ENCODE results near the gene MCTP1.
"Not testable (repeated sequence)": the region's sequence is repeated elsewhere in the genome, so short reads cannot be mapped to it uniquely, and the experiment has no call there.

MCTP1 gene

GRCh38 chr5:95009812-95010211 lies 275.1 kb downstream of the MCTP1 start:
- Histone ChIP-seq H3K36me3 (ENCODE audit: control insufficient read depth, insufficient read depth, low read length) (no peaks in the 10 kb centered on the region), H2AFZ (no peak overlapping the region), H3K9ac (no peak overlapping the region), H3K4me3 (ENCODE audit: low read depth, low read length) (no peak overlapping the region), H3K4me2 (ENCODE audit: low read length) (no peak overlapping the region), H3K79me2 (no peaks in the 10 kb centered on the region), H3K27ac (no peak overlapping the region), H3K27me3 (ENCODE audit: control insufficient read depth, insufficient read depth, low read length) (no peaks in the 10 kb centered on the region), H3K9me3 (ENCODE audit: control insufficient read depth, low read length) (no peaks in the 10 kb centered on the region), H3K4me1 (no peaks in the 10 kb centered on the region)
- TF ChIP-seq CTCF (IDR thresholded peaks at IDR 0.05): no peak

- Histone ChIP-seq H3K9ac (no peak overlapping the region), H3K27ac (no peak overlapping the region), H3K4me2 (ENCODE audit: low read length) (no peak overlapping the region), H2AFZ (no peak overlapping the region), H3K36me3 (ENCODE audit: control insufficient read depth, insufficient read depth, low read length) (no peaks in the 10 kb centered on the region), H3K4me3 (ENCODE audit: low read depth, low read length) (no peak overlapping the region), H3K9me3 (ENCODE audit: control insufficient read depth, low read length) (no peaks in the 10 kb centered on the region), H3K27me3 (ENCODE audit: control insufficient read depth, insufficient read depth, low read length) (no peaks in the 10 kb centered on the region), H3K79me2 (no peaks in the 10 kb centered on the region), H3K4me1 (no peaks in the 10 kb centered on the region)
- no peak for TF ChIP-seq CTCF (IDR thresholded peaks at IDR 0.05)
Observed at GRCh38 chr5:95007921-95008597, 276.8 kb downstream of the MCTP1 start.

GRCh38 chr5:95005811-95006210 lies 279.1 kb downstream of the MCTP1 start:
- no peak overlapping the region for H3K27ac ChIP-seq
- H3K27me3 ChIP-seq (ENCODE audit: control insufficient read depth, insufficient read depth, low read length): no peaks in the 10 kb centered on the region
- TF ChIP-seq CTCF (IDR thresholded peaks at IDR 0.05): no peak
- H3K9me3 ChIP-seq (ENCODE audit: control insufficient read depth, low read length): no peaks in the 10 kb centered on the region
- no peak overlapping the region for H3K4me2 ChIP-seq (ENCODE audit: low read length)
- no peak overlapping the region for H3K4me3 ChIP-seq (ENCODE audit: low read depth, low read length)
- no peak overlapping the region for H2AFZ ChIP-seq
- H3K9ac ChIP-seq: no peak overlapping the region
- no peaks in the 10 kb centered on the region for H3K79me2 ChIP-seq
- no peaks in the 10 kb centered on the region for H3K36me3 ChIP-seq (ENCODE audit: control insufficient read depth, insufficient read depth, low read length)
- no peaks in the 10 kb centered on the region for H3K4me1 ChIP-seq

GRCh38 chr5:94998670-94999069 lies 286.2 kb downstream of the MCTP1 start:
- no peak overlapping the region for H3K9ac ChIP-seq
- H3K27me3 ChIP-seq (ENCODE audit: control insufficient read depth, insufficient read depth, low read length): no peaks in the 10 kb centered on the region
- H3K79me2 ChIP-seq: no peaks in the 10 kb centered on the region
- H3K4me2 ChIP-seq (ENCODE audit: low read length): no peak overlapping the region
- TF ChIP-seq CTCF (IDR thresholded peaks at IDR 0.05): no peak
- no peaks in the 10 kb centered on the region for H3K9me3 ChIP-seq (ENCODE audit: control insufficient read depth, low read length)
- H2AFZ ChIP-seq: no peak overlapping the region
- H3K4me3 ChIP-seq (ENCODE audit: low read depth, low read length): no peak overlapping the region
- no peaks in the 10 kb centered on the region for H3K36me3 ChIP-seq (ENCODE audit: control insufficient read depth, insufficient read depth, low read length)
- H3K4me1 ChIP-seq: no peaks in the 10 kb centered on the region
- no peak overlapping the region for H3K27ac ChIP-seq

- not testable (repeated sequence) for H3K27me3 ChIP-seq (ENCODE audit: control insufficient read depth, insufficient read depth, low read length); H3K9me3 ChIP-seq (ENCODE audit: control insufficient read depth, low read length); H3K27ac ChIP-seq; H3K4me2 ChIP-seq (ENCODE audit: low read length); H3K9ac ChIP-seq; H3K36me3 ChIP-seq (ENCODE audit: control insufficient read depth, insufficient read depth, low read length); H3K4me3 ChIP-seq (ENCODE audit: low read depth, low read length); H3K79me2 ChIP-seq; H2AFZ ChIP-seq; H3K4me1 ChIP-seq
Observed at GRCh38 chr5:94994537-94994936, 290.4 kb downstream of the MCTP1 start.

Measured in parathyroid adenoma (tissue), 2 donors.